Kidney capillary endothelial cell (primary cell): Measurements from ENCODE around the gene TGM3.

Experiments
- DNase-seq: peaks from one replicate; pipeline ENCODE4 v3.0.0-alpha.2; 2018; ENCODE audit warnings: low spot score

TGM3 gene

GRCh38 chr20:2379511-2380229 lies 83.9 kb downstream of the TGM3 start:
- DNase-seq: no peak

GRCh38 chr20:2380601-2381000 lies 84.8 kb downstream of the TGM3 start, which contains the start of gene TGM6:
TSS of gene TGM6 (plus strand) at chr20:2380901. CDS start at chr20:2380969, 68 bp downstream.
- no peak for DNase-seq

DNA sequence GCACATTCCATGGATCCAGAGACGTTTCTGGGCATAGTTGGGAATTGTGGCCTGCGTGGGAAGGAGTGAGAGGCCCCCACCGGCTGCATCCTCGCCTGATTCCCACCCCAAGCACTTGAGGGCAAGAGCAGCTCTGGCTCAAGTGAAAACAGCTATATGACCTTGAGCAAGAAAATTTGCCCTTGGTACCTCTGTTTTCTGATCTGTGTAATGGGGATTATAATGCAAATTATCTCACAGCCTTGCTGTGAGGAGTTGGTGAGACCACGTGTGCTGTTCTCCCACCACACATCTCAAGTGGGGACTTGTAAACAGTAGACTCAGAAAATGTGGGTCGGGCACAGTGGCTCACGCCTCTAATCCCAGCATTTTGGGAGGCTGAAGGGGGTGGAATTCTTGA lies 85.5 kb downstream of the TGM3 start:
- DNase-seq: no peak

- DNase-seq: no peak
These were observed 87.0 kb downstream of the TGM3 start for GRCh38 chr20:2382833-2383232.

- no peak for DNase-seq
These were observed 89.2 kb downstream of the TGM3 start for GRCh38 chr20:2385026-2385425.

DNA sequence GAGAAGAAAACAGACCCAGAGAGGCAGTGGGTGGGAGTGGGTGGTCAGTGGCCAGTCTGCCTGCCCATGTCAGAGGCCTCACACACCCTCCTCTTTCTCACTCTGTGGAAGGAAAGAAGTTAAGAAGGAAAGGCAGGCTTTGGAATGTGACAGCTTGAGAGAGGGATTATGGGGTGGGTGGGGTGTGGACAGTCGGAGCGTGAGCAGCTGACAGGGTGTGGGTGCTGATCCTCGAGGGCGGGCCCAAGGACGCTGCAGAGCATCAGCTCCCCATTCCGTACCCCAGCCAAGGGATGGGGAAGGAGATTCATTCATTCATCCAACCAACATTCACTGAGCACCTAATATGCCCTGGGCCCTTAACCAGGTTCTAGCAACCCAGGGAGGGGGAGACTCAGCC lies 89.7 kb downstream of the TGM3 start:
- DNase-seq: no peak

- DNase-seq: peak; percentile 65
These were observed 90.8 kb downstream of the TGM3 start for GRCh38 chr20:2386516-2387179.

GRCh38 chr20:2387180-2387577 lies 91.4 kb downstream of the TGM3 start:
- DNase-seq: no peak

DNA sequence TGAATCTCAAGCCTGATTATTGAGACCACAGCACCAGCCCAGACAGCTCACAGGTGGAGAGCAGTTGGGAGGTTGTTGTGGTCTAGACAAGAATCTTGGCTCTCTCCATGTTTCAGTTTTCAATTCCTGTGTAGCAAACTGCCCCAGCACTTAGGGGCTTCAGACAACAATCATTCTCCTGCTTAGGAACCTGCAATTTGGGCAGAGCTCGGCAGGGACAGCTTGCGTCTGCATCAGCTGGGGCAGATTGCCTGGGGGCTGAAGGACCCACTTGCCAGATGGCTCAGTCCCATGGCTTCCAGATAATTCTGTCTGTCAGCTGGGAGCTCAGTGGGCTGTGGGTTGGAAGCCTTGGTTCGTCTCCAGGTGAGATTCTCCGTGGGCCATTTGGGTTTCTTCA lies 91.8 kb downstream of the TGM3 start:
- DNase-seq: no peak
